NCI-H774 (cell line): ENCODE data around the gene MED31.
"Not testable (repeated sequence)": the region's sequence is repeated elsewhere in the genome, so short reads cannot be mapped to it uniquely, and the experiment has no call there.

Experiments used
- DNase-seq: peaks from one replicate; lab custom pipeline; 2025; lab: John Stamatoyannopoulos, UW

MED31 gene

GRCh38 chr17:6651354-6651918 lies at the start of gene MED31, which contains the start of gene C17orf100:
Gene MED31, minus strand, starts transcription at chr17:6651605. Its CDS starts 77 bp downstream, at chr17:6651528.
Gene C17orf100, plus strand, starts transcription at chr17:6651762. Its CDS starts 152 bp downstream, at chr17:6651914.
- peak; percentile 67 for DNase-seq

- DNase-seq = no peak
These were observed 49.5 kb upstream of the MED31 start for GRCh38 chr17:6700948-6701307.

GRCh38 chr17:6699997-6700947 lies 48.9 kb upstream of the MED31 start:
- no peak for DNase-seq

GRCh38 chr17:6698004-6698403 lies 46.6 kb upstream of the MED31 start:
- no peak for DNase-seq

- no peak for DNase-seq
These were observed 45.5 kb upstream of the MED31 start for GRCh38 chr17:6696906-6697305.

GRCh38 chr17:6695565-6695964 lies 44.2 kb upstream of the MED31 start:
- no peak for DNase-seq

- DNase-seq = no peak
These were observed 43.6 kb upstream of the MED31 start for GRCh38 chr17:6695051-6695450.

GRCh38 chr17:6691958-6692357 lies 40.6 kb upstream of the MED31 start:
- not testable (repeated sequence) for DNase-seq

GRCh38 chr17:6691546-6691945 lies 40.1 kb upstream of the MED31 start:
- no peak for DNase-seq

GRCh38 chr17:6690641-6691040 lies 39.2 kb upstream of the MED31 start:
- no peak for DNase-seq

- DNase-seq = no peak
These were observed 37.5 kb upstream of the MED31 start for GRCh38 chr17:6688944-6689343.

GRCh38 chr17:6686026-6686425 lies 34.6 kb upstream of the MED31 start:
- DNase-seq = no peak

GRCh38 chr17:6684881-6685767 lies 33.7 kb upstream of the MED31 start:
- no peak for DNase-seq

- DNase-seq = no peak
These were observed 33.0 kb upstream of the MED31 start for GRCh38 chr17:6684460-6684783.

GRCh38 chr17:6683730-6684459 lies 32.5 kb upstream of the MED31 start:
- DNase-seq = no peak

GRCh38 chr17:6683081-6683684 lies 31.8 kb upstream of the MED31 start:
- no peak for DNase-seq

GRCh38 chr17:6682339-6682738 lies 30.9 kb upstream of the MED31 start:
- no peak for DNase-seq

GRCh38 chr17:6681671-6682070 lies 30.3 kb upstream of the MED31 start:
- no peak for DNase-seq

- no peak for DNase-seq
These were observed 29.8 kb upstream of the MED31 start for GRCh38 chr17:6681176-6681575.

GRCh38 chr17:6679241-6679640 lies 27.8 kb upstream of the MED31 start:
- no peak for DNase-seq

- no peak for DNase-seq
These were observed 26.5 kb upstream of the MED31 start for GRCh38 chr17:6677946-6678345.
